Left lung (tissue), 10 donors: Measurements from ENCODE around the gene ZNF689. TPM values are rescaled to one million over a fixed set of nuclear protein-coding genes. Genes with fewer than 3 reads are reported as not detected.

Experiments
- ATAC-seq: fragments of 200-7000 bp; cut with Tn5 transposase; one replicate; pipeline ENCODE4 v1.9.1; 2020; ENCODE audit warnings: moderate library complexity
- DNase-seq, 4 donors: peaks; one replicate each; pipeline ENCODE4 v3.0.0-alpha.2; 2013 to 2020
- H3K27ac ChIP-seq, 2 donors: fragments of 200-600 bp; sonication (generic) in 1 of 2; one replicate each; pipeline versions ENCODE4 v1.5.0 to v1.8.0; 2020 to 2021
- H3K27me3 ChIP-seq, 2 donors: fragments of 200-600 bp; sonication (generic) in 1 of 2; one replicate each; pipeline versions ENCODE4 v1.5.0 to v1.8.0; 2020 to 2021
- H3K36me3 ChIP-seq, 2 donors: fragments of 200-600 bp; sonication (generic) in 1 of 2; one replicate each; pipeline versions ENCODE4 v1.5.0 to v1.8.0; 2020 to 2021
- H3K4me1 ChIP-seq, 2 donors: fragments of 200-600 bp; one replicate each; pipeline ENCODE4 v1.8.0; 2021
- H3K4me3 ChIP-seq, 2 donors: fragments of 200-600 bp; sonication (generic) in 1 of 2; one replicate each; pipeline versions ENCODE4 v1.5.0 to v1.8.0; 2020 to 2021; ENCODE audit warnings: mild to moderate bottlenecking in 1 of 2
- H3K9me3 ChIP-seq, 2 donors: fragments of 200-600 bp; sonication (generic) in 1 of 2; one replicate each; pipeline versions ENCODE4 v1.5.0 to v1.8.0; 2020 to 2021
- CTCF ChIP-seq, 2 donors: fragments of 200-600 bp; sonication (generic) in 1 of 2; IDR thresholded peaks; one replicate each; pipeline versions ENCODE4 v1.5.0 to v1.8.0; 2021; ENCODE audit warnings: antibody characterized with exemption in 2 of 2
- intact Hi-C, 2 donors: fragments of 100-400 bp; cut with DNase I; formaldehyde crosslinking; loops; one replicate each; pipeline versions ENCODE4 v1.11.2 to v1.14.2; 2022
- polyA plus RNA-seq, 6 donors: library from polyadenylated mRNA; unstranded; fragments of 120-200 nt; gene quantifications; one replicate each; pipeline ENCODE4 v1.2.1, GENCODE V29; 2013; ENCODE audit not compliant: insufficient read length in 6 of 6
- total RNA-seq, 2 donors: library from RNA; stranded (reverse); fragmentation: NEBNext Ultra II Directional; extraction: Animal tissue kit (Norgen Biotek cat#: 25700); gene quantifications; one replicate each; pipeline ENCODE4 v1.2.1, GENCODE V29; 2021
- donor health status: DM: no; HTN: yes; CAD: no.
- donor health status: DM: no; HTN: no; CAD: no.

The ZNF689 gene
- total and polyA plus RNA-seq, 8 donors, result 5.4 to 9.9 (median 8.1) TPM

- ATAC-seq (no peak), DNase-seq (peak in 2 of 4 donors; percentile 54 to 87)
- Histone ChIP-seq H3K36me3 (peaks cover 0 to 2% of the 10 kb centered on the region in 2 donors), H3K4me1 (peaks cover 0 to 49% of the 10 kb centered on the region in 2 donors), H3K9me3 (no peaks in the 10 kb centered on the region), H3K27me3 (no peaks in the 10 kb centered on the region), H3K4me3 (peak overlapping the region; percentile 28 to 54), H3K27ac (peak overlapping the region; percentile 66 to 89)
- intact Hi-C loops, result no loop called here
- no peak for TF ChIP-seq CTCF (IDR thresholded peaks at IDR 0.05)
These were observed 48.9 kb downstream of the ZNF689 start for GRCh38 chr16:30561089-30561816.

- H3K9me3 ChIP-seq, result no peaks in the 10 kb centered on the region
- peaks cover 0 to 54% of the 10 kb centered on the region in 2 donors for H3K4me1 ChIP-seq
- peaks cover 0 to 17% of the 10 kb centered on the region in 2 donors for H3K36me3 ChIP-seq
- H3K27me3 ChIP-seq, result no peaks in the 10 kb centered on the region
- H3K4me3 ChIP-seq, result no peak overlapping the region
- peak overlapping the region in 1 of 2 donors; percentile 98 for H3K27ac ChIP-seq
- ATAC-seq, result no peak
- intact Hi-C loops, result no loop called here
- no peak for TF ChIP-seq CTCF (IDR thresholded peaks at IDR 0.05)
- DNase-seq, result no peak
These were observed 50.5 kb downstream of the ZNF689 start for GRCh38 chr16:30559690-30560089.

- H3K9me3 ChIP-seq, result no peaks in the 10 kb centered on the region
- ATAC-seq, result no peak
- intact Hi-C loops, result no loop called here
- peaks cover 0 to 55% of the 10 kb centered on the region in 2 donors for H3K4me1 ChIP-seq
- no peak for TF ChIP-seq CTCF (IDR thresholded peaks at IDR 0.05)
- peak in 1 of 4 donors; percentile 27 for DNase-seq
- H3K27me3 ChIP-seq, result no peaks in the 10 kb centered on the region
- peak overlapping the region; percentile 83 to 98 for H3K27ac ChIP-seq
- H3K36me3 ChIP-seq, result peaks cover 0 to 25% of the 10 kb centered on the region in 2 donors
- peak overlapping the region in 1 of 2 donors; percentile 95 for H3K4me3 ChIP-seq
These were observed 51.3 kb downstream of the ZNF689 start for GRCh38 chr16:30558789-30559377.

GRCh38 chr16:30557957-30558788, 52.0 kb downstream of the ZNF689 start, which contains the start of gene ZNF764:
Gene ZNF764 (minus strand): TSS chr16:30558374. CDS start chr16:30558182, 192 bp downstream.
- no peak for TF ChIP-seq CTCF (IDR thresholded peaks at IDR 0.05)
- intact Hi-C loops, result no loop called here
- H3K4me1 ChIP-seq, result peaks cover 0 to 62% of the 10 kb centered on the region in 2 donors
- DNase-seq, result peak; percentile 91 to 99 (median 98)
- H3K9me3 ChIP-seq, result no peaks in the 10 kb centered on the region
- peaks cover 0 to 27% of the 10 kb centered on the region in 2 donors for H3K36me3 ChIP-seq
- peak within 1 kb of the TSS; percentile 94 to 98 for H3K27ac ChIP-seq
- H3K4me3 ChIP-seq, result peak within 1 kb of the TSS; percentile 95 to 98
- H3K27me3 ChIP-seq, result no peaks in the 10 kb centered on the region
- ATAC-seq, result peak; percentile 97

- H3K27me3 ChIP-seq, result no peaks in the 10 kb centered on the region
- peaks cover 0 to 31% of the 10 kb centered on the region in 2 donors for H3K36me3 ChIP-seq
- TF ChIP-seq CTCF (IDR thresholded peaks at IDR 0.05), result no peak
- intact Hi-C loops, result no loop called here
- H3K4me1 ChIP-seq, result peaks cover 0 to 67% of the 10 kb centered on the region in 2 donors
- ATAC-seq (no peak), DNase-seq (peak in 1 of 4 donors; percentile 27)
- H3K4me3 ChIP-seq, result peak overlapping the region; percentile 95 to 98
- peak overlapping the region; percentile 94 to 98 for H3K27ac ChIP-seq
- no peaks in the 10 kb centered on the region for H3K9me3 ChIP-seq
These were observed 52.6 kb downstream of the ZNF689 start for GRCh38 chr16:30557707-30557956.
